GM12865 (cell line): ENCODE data around the gene FOXP3.

Experiments used
- DNase-seq: peaks from one replicate; pipeline ENCODE4 v3.0.0; 2010; ENCODE audit warnings: low read depth
- H3K4me3 ChIP-seq: 2 replicates; pipeline ENCODE4 v1.5.1; 2011; ENCODE audit warnings: mild to moderate bottlenecking, low read depth, low read length, control low read depth
- CTCF ChIP-seq: IDR thresholded peaks from 2 replicates; pipeline ENCODE4 v1.5.1; 2011; ENCODE audit warnings: low read length, control low read depth, low read depth, inconsistent platforms; ENCODE audit not compliant: insufficient read depth; ENCODE audit errors: missing control alignments

Gene FOXP3

DNA sequence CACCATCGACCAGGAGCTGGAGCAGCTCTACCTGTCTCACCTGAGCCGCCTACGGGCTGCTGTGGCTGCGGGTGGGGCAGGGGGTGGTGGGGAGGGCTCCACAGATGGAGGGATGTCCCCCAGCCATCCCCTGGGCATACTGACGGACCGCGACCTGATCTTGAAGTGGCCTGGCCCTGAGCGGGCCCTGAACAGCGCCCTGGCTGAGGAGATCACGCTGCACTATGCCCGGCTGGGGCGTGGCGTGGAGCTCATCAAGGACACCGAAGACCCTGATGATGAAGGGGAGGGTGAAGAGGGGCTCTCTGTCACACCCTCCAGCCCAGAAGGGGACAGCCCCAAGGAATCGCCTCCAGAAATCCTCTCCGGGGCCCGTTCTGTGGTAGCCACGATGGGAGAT lies 21.6 kb upstream of the FOXP3 start:
- DNase-seq = no peak
- no peak overlapping the region for H3K4me3 ChIP-seq
- no peak for TF ChIP-seq CTCF

GRCh38 chrX:49284212-49284611 lies 19.7 kb upstream of the FOXP3 start:
- no peak overlapping the region for H3K4me3 ChIP-seq
- no peak for TF ChIP-seq CTCF
- no peak for DNase-seq

GRCh38 chrX:49282647-49283011 lies 18.1 kb upstream of the FOXP3 start:
- no peak overlapping the region for H3K4me3 ChIP-seq
- DNase-seq = no peak
- no peak for TF ChIP-seq CTCF

- no peak overlapping the region for H3K4me3 ChIP-seq
- no peak for TF ChIP-seq CTCF
- DNase-seq = no peak
Observed at GRCh38 chrX:49278081-49278480, 13.6 kb upstream of the FOXP3 start.

GRCh38 chrX:49277535-49277830 lies 13.0 kb upstream of the FOXP3 start:
- no peak for TF ChIP-seq CTCF
- no peak overlapping the region for H3K4me3 ChIP-seq
- no peak for DNase-seq

GRCh38 chrX:49276671-49277534 lies 12.4 kb upstream of the FOXP3 start:
- DNase-seq = no peak
- TF ChIP-seq CTCF = no peak
- H3K4me3 ChIP-seq = no peak overlapping the region

- no peak for DNase-seq
- no peak for TF ChIP-seq CTCF
- no peak overlapping the region for H3K4me3 ChIP-seq
Observed at GRCh38 chrX:49276207-49276606, 11.7 kb upstream of the FOXP3 start.
